Tibial nerve (tissue), 4 donors: ENCODE data around the gene RELA.

Experiments
- EP300 ChIP-seq, 2 donors: sonication (generic); formaldehyde crosslinking; IDR thresholded peaks; one replicate each; pipeline ENCODE4 v1.6.1; 2017; ENCODE audit warnings: antibody characterized with exemption in 2 of 2, mild to moderate bottlenecking in 1 of 2
- POLR2A ChIP-seq, 2 donors: fragments of 450-650 bp; IDR thresholded peaks; one replicate each; pipeline ENCODE4 v1.6.1; 2017; ENCODE audit warnings: antibody characterized with exemption in 2 of 2, mild to moderate bottlenecking in 2 of 2, moderate library complexity in 2 of 2
- TF ChIP-seq, protein P1 (sequence below), 5 experiments: fragments of 200-600 bp in 3 of 5; fragments of 450-650 bp in 2 of 5; sonication (generic) in 3 of 5; IDR thresholded peaks; one replicate each; pipeline ENCODE4 v1.5.1; 2016 to 2019; ENCODE audit warnings: antibody characterized with exemption in 5 of 5, mild to moderate bottlenecking in 3 of 5, moderate library complexity in 2 of 5

DNA sequence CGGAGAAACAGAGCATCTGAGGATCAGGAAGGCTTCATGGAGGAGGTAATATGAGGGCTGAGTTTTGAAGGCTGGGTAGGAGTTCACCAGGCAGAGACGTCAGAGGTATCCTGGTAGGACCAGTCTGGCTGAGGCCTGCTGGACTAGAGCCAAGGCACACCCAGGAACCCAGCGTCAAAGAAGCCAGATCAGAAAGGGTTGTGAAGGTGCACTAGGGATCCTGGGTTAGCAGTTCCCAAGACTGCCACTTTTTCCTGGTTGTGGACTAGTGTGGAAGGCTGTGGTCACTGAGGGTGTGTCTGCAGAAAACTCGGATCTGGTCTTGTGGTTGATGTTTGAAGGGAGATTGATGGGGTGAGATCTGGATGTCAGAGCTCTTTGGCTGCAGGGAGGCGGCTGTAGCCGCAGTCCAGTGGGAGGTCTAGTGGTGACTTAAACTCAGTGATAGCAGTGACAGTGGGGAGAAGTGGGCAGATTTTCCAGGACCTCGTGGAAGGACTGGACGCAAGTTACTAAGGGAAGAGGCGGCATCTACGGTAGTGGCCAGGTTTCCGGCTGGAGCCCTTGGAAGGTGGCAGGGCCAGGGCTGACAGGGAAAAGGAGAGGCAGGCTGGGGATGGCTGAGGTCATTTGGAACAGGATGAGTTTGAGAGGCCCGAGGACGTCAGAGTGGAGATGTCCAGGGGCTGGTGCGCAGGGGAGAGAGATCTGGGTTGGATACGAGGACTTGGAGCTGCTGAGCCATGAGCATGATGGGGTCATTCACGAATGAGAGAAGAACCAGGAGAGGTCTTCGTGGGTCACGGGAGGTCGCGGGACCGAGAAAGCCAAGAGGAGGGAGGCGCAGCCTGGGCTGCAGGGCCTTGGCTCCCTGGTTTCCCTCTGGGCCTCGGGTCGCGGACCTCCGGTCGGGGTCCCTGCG is 10.9 kb downstream of the RELA start:
- TF ChIP-seq, protein P1, sequence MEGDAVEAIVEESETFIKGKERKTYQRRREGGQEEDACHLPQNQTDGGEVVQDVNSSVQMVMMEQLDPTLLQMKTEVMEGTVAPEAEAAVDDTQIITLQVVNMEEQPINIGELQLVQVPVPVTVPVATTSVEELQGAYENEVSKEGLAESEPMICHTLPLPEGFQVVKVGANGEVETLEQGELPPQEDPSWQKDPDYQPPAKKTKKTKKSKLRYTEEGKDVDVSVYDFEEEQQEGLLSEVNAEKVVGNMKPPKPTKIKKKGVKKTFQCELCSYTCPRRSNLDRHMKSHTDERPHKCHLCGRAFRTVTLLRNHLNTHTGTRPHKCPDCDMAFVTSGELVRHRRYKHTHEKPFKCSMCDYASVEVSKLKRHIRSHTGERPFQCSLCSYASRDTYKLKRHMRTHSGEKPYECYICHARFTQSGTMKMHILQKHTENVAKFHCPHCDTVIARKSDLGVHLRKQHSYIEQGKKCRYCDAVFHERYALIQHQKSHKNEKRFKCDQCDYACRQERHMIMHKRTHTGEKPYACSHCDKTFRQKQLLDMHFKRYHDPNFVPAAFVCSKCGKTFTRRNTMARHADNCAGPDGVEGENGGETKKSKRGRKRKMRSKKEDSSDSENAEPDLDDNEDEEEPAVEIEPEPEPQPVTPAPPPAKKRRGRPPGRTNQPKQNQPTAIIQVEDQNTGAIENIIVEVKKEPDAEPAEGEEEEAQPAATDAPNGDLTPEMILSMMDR (IDR thresholded peaks at IDR 0.05), result no peak
- TF ChIP-seq POLR2A (IDR thresholded peaks at IDR 0.05) (no peak), EP300 (IDR thresholded peaks at IDR 0.05) (no peak)
